Measurements from ENCODE around the gene PRSS35.

DNA sequence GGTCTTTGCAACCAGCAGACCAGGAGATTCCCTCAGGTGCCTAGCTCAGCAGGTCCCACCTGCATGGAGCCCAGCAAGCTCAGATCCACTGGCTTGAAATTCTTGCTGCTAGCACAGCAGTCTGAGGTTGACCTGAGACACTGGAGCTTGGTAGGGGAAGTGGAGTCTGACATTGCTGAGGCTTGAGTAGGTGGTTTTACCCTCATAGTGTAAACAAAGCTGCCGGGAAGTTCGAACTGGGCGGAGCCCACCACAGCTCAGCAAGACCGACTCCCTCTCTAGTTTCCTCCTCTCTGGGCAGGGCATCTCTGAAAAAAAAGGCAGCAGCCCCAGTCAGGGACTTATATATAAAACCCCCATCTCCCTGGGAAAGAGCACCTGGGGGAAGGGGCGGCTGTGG is 34.3 kb downstream of the PRSS35 start:
- TF ChIP-seq, protein P1, sequence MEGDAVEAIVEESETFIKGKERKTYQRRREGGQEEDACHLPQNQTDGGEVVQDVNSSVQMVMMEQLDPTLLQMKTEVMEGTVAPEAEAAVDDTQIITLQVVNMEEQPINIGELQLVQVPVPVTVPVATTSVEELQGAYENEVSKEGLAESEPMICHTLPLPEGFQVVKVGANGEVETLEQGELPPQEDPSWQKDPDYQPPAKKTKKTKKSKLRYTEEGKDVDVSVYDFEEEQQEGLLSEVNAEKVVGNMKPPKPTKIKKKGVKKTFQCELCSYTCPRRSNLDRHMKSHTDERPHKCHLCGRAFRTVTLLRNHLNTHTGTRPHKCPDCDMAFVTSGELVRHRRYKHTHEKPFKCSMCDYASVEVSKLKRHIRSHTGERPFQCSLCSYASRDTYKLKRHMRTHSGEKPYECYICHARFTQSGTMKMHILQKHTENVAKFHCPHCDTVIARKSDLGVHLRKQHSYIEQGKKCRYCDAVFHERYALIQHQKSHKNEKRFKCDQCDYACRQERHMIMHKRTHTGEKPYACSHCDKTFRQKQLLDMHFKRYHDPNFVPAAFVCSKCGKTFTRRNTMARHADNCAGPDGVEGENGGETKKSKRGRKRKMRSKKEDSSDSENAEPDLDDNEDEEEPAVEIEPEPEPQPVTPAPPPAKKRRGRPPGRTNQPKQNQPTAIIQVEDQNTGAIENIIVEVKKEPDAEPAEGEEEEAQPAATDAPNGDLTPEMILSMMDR (IDR thresholded peaks at IDR 0.05) = no peak
- TF ChIP-seq ZFX (IDR thresholded peaks at IDR 0.05; ENCODE audit: borderline replicate concordance) = no peak

Data from 22Rv1 (cell line).